ENCODE data around the gene RAB7B.

RAB7B gene

GRCh38 chr1:205948886-205949285 lies 54.3 kb downstream of the RAB7B start:
- no peak for DNase-seq (ENCODE audit: low spot score)

GRCh38 chr1:205948039-205948438 lies 55.2 kb downstream of the RAB7B start:
- DNase-seq (ENCODE audit: low spot score): no peak

GRCh38 chr1:205947024-205947423 lies 56.2 kb downstream of the RAB7B start:
- DNase-seq (ENCODE audit: low spot score): no peak

GRCh38 chr1:205945069-205945468 lies 58.1 kb downstream of the RAB7B start:
- DNase-seq (ENCODE audit: low spot score): no peak

DNA sequence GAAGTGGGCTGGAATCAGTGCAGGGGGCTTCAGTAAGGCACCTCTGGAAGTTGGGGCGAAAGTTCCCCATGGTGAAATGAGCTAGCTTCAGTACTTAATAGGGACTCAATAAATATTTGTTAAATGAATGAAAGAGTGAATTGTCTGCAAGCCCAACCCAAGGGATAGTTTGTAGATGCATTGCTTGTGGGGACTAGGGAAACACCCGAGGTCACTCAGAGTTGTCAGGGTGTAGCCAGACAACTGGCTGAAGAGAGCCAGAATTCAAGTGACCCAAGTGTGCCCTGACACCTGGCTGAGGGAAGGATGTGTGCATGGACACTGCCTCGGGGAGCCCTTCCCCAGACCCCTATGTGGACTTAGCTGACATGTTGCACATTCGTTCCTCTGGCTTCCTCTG lies 58.7 kb downstream of the RAB7B start:
- DNase-seq (ENCODE audit: low spot score): no peak

DNA sequence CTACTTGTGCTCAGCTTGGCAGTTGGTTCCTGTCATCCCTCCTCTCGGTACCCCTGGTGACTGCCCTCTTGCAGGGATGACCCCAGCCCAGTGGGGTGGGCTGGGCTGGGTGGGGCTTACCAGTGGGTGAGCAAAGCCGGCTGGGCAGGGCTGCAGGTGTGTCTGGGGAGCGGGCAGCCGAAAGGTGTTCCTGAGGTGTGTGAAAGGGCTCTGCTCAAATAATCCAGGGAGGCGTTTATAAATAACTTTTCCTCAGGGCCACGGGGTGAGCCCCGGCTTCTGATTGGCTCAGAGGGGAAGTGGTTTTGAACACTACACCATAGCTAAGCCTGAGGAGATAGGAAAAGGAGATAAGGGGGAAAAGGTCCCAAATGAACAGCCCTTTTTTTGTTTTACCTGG lies 60.0 kb downstream of the RAB7B start, which contains the start of gene SLC26A9:
SLC26A9 (minus strand) TSS at position 212 of the 400 bp plus-strand sequence. CDS start 7,636 bp downstream, outside the sequence.
- no peak for DNase-seq (ENCODE audit: low spot score)

DNA sequence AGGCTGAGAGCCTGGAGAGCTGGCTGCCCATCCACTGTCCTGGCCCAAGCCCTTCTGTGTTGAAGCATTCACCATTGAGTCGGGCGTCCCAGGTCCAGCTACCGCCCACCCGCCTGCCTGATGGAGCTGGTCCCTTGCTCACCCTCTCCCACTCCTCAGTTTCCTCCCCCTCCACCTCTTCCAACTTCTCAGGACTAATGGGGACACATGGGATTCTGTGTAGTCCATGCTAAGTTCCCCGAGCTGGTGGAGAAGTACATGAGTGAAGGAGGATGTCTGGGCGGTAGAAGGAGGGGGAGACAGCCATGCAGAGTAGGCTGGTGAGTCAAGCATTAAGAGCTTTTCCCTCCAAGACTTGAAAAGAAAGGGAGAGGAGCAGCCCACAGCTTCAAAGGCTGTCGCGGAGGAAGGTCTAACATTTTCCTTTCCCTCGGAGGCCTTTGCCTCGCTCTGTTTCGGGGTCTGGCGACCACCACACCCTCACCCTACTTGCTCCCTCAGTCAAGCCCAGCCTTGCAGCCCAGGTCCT lies 60.5 kb downstream of the RAB7B start:
- DNase-seq (ENCODE audit: low spot score): no peak

DNA sequence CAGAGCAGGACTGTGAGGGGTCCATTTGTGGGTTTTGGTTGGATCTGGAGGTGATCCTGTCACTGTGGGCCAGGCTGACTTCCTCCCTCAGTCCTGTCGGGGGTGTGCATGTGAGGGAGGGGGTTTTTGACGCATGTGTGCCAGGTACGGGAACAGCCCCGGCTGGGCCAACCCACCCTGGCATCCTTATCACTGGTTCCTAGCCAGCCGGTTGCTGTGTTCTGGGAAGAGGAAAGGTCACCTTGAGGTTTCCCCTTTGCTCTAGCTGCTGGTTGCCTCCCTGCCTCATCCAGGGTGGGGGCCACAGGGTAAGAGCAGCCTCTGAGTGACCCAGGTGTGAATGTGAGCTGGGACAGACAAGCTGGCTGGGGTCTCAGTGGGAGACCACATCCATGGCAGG lies 62.5 kb downstream of the RAB7B start:
- no peak for DNase-seq (ENCODE audit: low spot score)

GRCh38 chr1:205939690-205940330 lies 63.4 kb downstream of the RAB7B start:
- DNase-seq (ENCODE audit: low spot score): peak; percentile 3

- no peak for DNase-seq (ENCODE audit: low spot score)
Observed at GRCh38 chr1:205938682-205939081, 64.5 kb downstream of the RAB7B start.

- no peak for DNase-seq (ENCODE audit: low spot score)
Observed at GRCh38 chr1:205936846-205937586, 66.2 kb downstream of the RAB7B start.

DNA sequence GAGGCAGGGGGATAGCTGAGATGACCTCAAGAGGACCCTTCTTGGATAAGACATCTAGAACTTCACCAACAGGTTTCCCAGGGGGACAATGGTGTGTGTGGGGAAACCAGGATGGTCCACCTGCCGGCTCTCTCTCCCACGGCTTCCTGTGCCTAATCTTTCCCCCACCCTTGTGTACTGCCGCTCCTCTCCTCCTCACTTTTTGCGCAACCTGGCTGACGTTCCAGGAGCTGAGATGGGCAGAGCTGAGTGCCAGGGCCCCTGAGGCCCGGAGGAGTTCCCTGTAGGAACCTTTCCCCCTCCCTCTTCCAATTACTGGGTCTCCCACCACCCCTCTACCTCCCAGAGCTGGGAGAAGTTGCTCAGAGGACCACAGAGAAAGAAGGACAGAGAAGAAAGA lies 66.9 kb downstream of the RAB7B start:
- DNase-seq (ENCODE audit: low spot score): no peak

DNA sequence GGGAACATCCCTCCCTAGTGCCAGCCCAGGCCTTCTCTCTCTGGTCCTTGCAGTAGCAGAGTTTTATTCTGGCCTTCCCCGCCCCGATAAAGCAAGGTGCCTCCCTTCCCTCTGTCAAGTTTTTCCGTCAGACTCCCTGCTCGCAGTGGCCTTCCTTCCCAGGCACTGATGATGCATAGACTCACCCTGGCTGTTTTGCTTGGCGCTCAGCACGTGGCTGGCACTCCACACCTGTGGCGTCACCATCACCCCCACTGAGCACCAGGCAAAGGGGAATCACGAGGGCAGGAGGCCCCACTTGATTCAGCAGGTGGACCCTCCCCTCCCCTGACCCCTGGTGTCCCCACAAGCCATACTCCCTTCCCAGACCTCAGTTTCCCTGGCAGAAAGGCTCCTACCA lies 67.3 kb downstream of the RAB7B start:
- no peak for DNase-seq (ENCODE audit: low spot score)

DNA sequence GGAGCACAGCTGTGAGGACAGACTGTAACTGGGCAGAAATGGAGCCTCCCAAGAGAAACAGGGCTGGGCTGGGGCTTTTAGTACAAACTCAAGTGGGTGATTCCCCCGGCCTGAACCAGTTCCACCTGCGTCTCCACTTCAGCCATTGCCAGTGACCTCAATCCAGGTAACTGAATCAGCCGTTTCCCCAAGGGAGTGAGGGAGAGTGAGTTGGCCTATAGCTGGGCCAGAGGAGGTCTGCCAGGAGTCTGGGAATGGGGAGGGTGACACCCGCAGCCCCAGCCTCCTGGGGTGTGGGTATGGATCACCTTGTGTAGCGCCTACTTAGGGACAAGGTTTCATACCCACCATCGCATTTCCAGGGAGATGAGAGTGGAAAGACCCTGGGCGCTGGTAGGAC lies 68.4 kb downstream of the RAB7B start:
- no peak for DNase-seq (ENCODE audit: low spot score)

- no peak for DNase-seq (ENCODE audit: low spot score)
Observed at GRCh38 chr1:205933671-205934618, 69.2 kb downstream of the RAB7B start.

DNA sequence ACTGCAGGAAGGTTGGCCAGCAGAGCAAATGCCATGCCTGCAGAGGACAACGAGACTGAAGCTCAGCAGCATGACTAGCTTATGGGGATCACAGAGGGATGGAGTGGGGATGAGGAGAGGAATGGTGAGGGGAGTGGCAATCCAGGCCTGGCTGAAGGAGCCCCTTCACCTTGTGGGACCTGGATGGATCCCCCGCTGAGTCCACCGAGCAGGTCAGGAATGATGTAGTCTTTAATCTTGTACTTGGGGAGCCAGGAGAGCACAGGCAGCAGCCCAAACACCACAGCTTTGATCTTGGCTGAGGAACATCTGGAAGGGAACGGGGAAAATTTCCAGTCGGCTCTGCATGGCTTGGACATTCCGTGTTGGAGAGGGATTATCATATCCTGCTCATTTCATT lies 70.4 kb downstream of the RAB7B start:
- no peak for DNase-seq (ENCODE audit: low spot score)

- no peak for DNase-seq (ENCODE audit: low spot score)
Observed at GRCh38 chr1:205930799-205931281, 72.4 kb downstream of the RAB7B start.

DNA sequence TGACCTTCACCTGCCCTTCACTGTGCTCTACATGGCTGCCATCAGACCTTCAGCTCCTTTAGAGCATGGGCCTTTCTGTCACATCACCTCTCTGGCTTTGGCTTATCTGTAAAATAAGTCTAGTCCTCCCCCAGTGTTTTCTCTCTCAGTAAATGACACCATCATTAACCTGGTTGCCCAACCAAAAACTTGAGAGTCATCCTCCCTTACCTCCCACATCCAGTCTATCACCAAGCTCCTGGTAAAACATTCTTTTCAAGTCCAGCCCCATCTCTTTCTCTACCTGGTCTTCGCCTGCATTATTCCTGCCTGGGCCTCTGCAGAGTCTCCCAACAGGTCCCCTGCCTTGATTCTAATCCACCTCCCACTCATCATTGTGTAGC lies 73.0 kb downstream of the RAB7B start:
- DNase-seq (ENCODE audit: low spot score): no peak

- DNase-seq (ENCODE audit: low spot score): no peak
Observed at GRCh38 chr1:205929496-205930194, 73.5 kb downstream of the RAB7B start.

- DNase-seq (ENCODE audit: low spot score): no peak
Observed at GRCh38 chr1:205928317-205928716, 74.9 kb downstream of the RAB7B start.

DNA sequence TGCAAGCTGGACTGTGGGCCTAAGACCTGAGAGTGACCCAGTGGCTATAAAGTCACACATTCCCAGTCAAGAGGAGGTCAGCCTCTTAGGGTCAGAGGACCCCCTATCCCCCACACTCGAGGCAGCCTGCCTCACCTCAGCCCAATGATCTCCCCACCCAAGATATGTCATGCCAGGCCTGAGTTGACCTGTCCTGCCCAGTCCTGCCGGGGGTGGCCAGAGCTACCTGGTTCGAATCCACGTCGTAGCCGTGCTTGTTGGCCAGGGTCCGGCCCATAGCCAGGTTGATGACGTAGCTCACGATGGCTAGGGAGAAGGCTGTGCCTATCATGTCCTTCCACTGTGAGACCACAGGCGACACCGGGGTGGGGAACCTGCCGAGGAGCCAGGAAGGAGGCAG lies 75.5 kb downstream of the RAB7B start:
- DNase-seq (ENCODE audit: low spot score): no peak

DNA sequence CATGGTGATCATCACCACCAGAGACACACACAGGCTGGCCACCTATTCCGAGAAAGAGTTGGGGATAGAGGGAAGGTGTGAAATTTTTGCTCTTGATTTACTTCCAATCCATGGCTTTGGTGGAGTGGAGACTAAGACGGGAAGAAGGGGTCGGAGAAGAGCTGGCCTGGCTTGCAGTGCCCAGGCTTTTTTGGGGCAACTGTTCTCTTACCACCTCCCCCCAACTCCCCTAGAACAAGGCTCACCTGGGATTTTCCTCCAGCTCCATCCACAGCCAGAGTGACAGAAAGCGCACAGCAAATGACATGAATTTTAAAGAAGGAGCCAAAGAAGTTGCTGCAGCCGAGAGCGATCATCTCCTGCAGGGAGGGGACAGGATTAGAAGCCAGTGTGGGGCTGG lies 75.9 kb downstream of the RAB7B start:
- DNase-seq (ENCODE audit: low spot score): no peak
